ENCODE measurements around the gene ZBTB11.
A peak's percentile ranks its signal among the peaks of the same experiment; 100 is the strongest.
"Not testable (repeated sequence)": the region's sequence is repeated elsewhere in the genome, so short reads cannot be mapped to it uniquely, and the experiment has no call there.

The ZBTB11 gene, protein sequence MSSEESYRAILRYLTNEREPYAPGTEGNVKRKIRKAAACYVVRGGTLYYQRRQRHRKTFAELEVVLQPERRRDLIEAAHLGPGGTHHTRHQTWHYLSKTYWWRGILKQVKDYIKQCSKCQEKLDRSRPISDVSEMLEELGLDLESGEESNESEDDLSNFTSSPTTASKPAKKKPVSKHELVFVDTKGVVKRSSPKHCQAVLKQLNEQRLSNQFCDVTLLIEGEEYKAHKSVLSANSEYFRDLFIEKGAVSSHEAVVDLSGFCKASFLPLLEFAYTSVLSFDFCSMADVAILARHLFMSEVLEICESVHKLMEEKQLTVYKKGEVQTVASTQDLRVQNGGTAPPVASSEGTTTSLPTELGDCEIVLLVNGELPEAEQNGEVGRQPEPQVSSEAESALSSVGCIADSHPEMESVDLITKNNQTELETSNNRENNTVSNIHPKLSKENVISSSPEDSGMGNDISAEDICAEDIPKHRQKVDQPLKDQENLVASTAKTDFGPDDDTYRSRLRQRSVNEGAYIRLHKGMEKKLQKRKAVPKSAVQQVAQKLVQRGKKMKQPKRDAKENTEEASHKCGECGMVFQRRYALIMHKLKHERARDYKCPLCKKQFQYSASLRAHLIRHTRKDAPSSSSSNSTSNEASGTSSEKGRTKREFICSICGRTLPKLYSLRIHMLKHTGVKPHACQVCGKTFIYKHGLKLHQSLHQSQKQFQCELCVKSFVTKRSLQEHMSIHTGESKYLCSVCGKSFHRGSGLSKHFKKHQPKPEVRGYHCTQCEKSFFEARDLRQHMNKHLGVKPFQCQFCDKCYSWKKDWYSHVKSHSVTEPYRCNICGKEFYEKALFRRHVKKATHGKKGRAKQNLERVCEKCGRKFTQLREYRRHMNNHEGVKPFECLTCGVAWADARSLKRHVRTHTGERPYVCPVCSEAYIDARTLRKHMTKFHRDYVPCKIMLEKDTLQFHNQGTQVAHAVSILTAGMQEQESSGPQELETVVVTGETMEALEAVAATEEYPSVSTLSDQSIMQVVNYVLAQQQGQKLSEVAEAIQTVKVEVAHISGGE

DNA sequence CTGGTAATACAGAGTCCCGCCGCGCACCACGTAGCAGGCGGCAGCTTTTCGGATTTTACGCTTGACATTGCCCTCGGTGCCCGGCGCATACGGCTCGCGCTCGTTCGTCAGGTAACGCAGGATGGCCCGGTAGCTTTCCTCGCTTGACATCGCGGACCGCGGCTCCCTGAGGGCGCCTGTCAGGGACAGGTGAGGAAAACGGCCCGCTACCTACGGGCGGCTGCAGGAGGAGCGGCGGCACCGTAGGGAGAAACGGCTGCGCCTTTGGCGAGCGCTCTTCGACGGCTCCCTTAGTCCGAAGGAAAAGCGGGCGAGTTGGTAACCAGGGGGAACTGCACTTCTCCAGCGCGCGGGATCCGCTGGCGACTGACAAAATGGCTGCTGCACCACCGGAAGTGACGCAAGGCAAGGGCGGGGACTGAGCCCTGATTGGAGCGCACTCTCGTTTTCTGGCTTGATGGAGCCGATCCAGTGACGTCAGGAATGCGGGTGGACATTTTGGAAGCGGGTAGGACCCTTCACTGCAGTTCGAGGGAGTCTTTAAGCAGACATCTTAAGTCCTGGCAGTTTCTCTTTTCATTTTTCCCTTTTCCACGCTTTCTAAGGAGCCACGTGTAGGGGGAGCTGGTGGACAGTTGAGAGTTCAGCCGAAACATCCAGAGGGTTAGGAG lies at the start of gene ZBTB11:
ZBTB11 (minus strand) TSS at position 368 of the 671 bp plus-strand sequence; CDS start at position 150, 218 bp downstream.
- no peak for DNase-seq

DNA sequence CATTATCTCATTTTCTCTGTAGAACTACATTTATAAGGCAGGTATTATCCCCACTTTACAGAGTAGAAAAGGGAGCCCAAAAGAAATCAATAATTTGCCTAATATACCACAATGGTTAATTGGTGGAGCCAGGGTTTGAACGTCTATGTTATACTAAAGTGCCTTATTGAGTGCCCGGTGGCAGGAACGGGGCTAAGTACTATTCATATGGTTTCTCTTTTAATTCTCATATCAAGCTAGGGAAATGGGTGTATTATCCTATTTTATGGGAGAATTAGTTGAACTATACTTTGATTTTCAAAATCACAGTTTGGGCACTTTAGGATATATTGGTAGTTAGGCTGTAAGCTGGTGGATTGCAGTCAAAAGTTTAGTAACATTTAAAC lies 49.0 kb upstream of the ZBTB11 start:
- no peak for DNase-seq

DNA sequence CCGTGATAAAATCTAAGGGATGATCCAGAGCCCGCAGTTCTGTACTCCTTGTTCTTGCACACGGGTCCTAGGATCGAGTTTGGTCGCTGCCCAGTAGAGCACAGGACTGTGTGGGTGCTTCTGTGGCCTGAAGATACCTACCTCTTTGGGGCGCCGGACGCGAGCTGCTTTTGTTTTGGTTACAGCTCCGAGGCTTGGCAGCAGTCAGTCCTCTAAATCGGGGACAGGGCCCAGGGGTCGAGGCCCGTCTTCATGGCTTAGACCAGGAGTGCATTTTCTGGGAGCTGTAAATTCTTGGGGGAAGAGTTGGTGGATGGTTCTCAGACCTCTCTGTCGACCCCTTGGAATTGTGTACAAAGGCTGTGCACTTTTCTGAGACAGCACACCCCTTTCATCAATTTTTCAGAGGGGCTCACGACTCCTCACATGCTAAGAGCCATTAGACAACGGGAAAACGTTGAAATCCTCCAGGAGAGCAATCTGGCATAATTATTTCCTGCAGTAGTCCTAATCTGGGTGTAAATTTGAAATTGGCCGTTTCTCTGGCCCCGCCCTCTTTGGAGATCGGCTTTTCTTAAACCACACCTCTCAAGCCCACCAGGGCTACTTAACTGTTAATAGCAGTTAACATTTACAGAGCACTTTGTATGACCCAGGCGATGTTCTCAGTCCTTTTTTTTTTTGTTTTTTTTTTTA lies 48.4 kb upstream of the ZBTB11 start:
- peak in 1 of 2 donors; percentile 41 for DNase-seq

DNA sequence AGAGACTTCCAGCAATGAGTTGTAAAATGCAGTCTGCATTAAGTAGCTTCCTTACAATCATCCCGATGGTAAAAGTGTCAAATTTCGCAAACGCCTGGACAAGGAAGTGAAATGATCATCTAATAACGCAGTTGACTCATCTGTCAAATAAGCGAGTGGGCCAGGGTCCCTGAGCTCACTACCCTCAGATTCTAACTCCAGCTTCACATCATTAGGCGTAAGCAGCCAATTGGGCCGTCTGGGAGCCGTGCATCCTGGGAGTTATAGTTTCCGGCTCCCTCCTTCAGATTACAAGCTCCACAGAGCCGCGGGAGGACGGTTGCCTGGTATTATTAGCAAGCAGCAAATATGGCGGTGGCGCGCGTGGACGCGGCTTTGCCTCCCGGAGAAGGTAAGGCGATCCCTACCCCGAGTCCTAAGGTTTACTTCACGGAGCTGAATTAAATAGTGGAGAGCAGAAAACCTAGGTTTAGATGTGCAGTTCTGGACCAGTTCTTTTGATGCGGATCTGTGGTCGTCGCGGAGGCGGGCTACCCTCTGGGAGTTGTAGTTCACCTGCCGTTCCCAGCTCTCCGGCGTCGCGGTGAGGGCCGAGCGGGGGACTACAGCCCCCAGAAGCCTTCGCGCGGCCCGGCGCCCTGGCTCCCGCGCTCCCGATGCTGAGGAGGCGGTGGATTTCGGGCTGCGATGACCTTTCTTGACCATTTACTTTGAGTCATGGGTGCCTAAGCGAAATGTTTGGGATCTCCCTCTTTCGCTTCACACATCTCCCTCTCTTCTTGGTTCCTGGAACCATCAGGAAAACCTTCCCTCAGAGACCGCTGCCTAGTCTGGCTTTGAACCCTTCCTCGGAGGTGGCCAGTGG lies 47.6 kb upstream of the ZBTB11 start, which contains the start of gene CEP97:
CEP97 (plus strand) TSS at position 286 of the 865 bp plus-strand sequence; CDS start at position 349, 63 bp downstream.
- peak; percentile 95 to 98 for DNase-seq

DNA sequence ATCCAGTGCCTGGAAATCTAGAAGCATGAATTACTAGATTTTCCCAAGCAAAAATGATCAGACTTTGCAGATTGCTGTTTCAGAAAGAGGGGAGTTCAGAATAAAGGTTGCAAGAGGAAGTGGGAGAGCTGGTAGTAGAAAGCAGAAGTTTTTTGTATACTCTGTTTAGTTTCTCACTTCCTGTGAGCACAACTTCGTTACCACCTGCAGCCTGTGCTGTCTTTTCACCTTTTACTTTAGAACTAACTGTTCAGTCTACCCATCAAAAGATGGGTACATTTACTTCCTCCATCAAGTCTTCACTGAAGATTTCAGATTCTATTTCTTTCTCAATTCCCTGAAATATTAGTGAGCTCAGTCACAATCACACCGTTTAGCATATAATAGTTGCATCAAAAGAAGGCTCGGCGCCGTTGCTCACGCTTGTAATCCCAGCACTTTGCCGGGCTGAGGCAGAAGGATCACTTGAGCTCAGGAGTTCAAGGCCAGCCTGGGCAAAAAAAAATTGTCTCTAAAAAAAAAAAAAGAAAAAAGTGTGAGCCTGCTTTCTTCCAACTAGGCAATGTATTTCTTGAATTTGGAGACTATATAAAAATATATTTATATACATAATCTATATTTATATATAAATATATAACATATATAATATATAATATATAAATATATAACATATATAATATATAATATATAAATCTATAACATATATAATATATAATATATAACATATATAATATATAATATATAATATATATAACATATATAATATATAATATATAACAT lies 45.7 kb upstream of the ZBTB11 start:
- no peak for DNase-seq

DNA sequence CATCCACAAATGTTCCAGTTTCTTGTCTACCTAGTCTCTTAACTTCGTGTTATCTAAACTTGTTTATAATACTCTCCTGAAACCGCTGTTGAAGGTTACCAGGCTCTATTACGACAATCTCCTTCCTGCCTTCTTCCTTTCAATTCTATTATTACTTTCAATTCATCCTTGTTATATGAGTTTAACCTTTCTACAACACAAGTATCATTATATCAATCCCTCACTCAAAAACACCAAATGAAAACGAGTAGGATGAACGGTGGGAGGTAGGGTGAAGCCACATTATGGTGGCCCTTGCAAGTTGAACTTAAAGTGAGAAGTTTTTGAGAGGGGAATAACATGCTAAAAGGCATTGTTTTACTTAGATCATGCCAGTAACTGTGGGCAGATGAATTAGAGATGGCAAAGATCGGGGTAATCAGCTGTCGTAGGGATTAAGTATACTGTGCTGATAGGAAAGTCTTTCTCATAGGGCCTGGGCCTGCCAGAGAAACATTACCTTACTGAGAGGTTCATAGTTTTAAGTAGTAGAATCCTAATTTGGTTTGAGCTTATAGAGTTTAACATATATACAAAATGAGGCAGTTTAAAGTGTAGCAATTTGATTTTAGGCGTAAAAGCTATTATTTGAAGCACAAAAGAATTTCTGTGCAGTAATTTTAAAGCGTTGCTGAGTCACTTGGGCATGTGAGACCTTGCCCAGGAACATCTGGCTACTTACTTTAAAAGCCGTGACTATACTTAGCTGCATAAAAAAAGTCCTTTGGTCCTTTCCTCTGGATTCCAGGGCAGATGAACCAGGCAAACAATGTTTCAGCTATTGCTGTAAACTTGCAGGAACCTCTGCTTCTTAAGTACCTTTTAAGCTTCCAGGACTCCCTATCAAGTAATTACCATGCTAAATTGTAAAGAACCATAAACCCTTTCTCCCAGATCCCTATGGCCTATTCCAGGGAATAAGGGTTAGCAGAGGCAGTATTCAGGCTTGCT lies 44.2 kb upstream of the ZBTB11 start:
- no peak for DNase-seq

DNA sequence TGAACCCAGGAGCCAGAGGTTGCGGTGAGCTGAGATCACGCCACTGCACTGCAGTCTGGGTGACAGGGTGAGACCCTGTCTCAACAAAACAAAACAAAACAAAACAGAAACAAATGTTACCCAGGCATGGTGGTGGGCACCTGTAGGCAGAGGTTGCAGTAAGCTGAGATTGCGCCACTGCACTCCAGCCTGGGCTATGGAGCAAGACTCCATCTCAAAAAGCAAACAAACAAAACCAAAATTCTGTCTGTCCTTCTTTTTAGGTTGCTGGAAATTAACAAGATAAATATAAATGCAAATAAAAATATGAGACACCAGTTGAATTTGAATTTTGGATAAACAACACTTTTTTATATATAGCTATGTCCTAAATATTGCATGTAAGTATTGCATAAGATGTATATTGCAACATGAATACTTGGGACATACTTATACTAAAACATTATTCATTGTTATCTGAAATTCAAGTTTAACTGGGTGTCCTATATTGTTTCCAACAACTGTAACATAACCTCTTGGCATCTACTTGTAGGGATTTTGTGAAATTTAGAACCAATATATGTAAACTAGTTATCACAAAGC lies 42.8 kb upstream of the ZBTB11 start:
- DNase-seq, result no peak

DNA sequence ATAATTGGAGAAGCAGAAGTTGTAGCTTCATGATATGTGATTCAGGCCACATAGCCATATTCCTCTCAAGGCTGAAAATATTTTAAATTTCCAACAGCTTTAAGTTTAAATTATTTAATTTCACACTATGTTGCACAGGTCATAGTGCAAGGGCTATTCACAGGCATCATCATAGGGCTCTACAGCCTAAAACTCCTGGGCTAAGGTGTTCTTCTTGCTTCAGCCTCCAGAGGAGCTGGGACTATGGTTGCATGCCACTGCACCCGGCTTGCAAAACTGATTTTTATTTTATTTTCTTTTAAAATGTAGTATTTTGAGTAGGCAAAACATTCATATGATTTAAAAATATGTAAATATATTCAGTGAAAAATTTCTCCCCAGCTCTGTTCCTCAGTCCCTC lies 41.5 kb upstream of the ZBTB11 start:
- DNase-seq, result no peak

DNA sequence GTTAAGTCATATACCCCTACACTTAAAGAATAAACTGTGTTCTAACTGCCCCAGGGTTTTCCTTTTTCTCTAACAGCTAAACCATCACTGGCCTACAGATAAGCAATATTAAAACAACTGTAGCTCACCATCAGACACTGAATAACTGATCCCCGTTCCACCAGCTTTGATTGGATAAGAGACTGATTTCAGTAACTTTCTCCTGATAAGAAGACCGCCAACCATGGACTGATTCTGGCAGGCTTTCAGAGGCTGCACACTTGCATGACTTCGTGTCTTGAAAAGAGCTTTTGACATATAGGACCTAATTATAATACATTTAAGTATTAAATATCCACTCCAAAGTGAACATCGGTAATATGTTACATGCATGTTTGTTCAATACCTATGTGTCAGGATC lies 32.2 kb upstream of the ZBTB11 start:
- DNase-seq, result no peak

DNA sequence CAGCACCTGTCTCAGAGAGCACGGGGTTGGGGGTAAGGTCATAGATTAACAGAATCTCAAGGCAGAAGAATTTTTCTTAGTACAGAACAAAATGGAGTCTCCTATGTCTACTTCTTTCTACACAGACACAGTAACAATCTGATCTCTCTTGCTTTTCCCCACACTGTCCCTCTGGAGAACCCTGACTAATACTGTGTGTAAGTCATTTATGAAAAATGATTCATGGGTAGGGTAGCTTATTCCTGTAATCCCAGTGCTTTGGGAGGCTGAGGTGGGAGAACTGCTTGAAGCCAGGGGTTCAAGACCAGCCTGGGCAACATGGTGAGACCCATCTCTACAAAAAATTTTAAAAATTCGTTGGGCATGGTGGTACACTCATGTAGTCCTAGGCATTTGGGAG lies 27.7 kb upstream of the ZBTB11 start:
- not testable (repeated sequence) for DNase-seq

DNA sequence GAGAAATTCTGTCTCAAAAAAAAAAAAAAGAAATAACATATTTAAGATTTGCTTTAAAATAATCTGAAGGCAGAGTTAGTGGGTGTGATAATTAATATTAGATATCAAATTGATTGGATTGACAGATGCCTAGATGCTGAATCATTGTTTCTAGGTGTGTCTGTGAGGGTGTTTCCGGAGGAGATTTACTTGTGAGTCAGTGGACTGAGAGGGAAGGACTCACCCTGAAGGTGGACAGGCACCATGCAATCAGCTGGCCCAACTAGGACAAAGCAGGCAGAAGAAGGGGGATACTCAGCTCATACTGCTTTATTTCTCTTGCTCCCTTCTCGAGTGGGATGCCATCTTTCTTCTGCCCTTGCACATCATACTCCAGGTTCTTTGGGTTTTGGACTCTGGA lies 26.2 kb upstream of the ZBTB11 start:
- no peak for DNase-seq

DNA sequence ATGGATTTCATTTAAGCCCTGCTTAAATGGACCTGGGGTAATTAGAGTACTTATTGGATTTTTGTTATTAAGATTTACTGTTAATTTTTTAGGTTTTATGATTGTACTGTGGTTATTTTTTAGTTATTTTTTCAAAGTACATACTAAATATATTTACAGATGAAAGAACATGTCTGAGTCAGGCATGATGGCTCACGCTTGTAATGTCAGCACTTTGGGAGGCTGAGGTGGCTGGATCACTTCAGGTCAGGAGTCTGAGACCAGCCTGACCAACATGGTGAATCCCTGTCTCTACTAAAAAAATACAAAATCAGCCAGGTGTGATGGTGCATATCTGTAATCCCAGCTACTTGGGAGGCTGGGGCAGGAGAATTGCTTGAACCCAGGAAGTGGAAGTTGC lies 25.8 kb upstream of the ZBTB11 start:
- no peak for DNase-seq

DNA sequence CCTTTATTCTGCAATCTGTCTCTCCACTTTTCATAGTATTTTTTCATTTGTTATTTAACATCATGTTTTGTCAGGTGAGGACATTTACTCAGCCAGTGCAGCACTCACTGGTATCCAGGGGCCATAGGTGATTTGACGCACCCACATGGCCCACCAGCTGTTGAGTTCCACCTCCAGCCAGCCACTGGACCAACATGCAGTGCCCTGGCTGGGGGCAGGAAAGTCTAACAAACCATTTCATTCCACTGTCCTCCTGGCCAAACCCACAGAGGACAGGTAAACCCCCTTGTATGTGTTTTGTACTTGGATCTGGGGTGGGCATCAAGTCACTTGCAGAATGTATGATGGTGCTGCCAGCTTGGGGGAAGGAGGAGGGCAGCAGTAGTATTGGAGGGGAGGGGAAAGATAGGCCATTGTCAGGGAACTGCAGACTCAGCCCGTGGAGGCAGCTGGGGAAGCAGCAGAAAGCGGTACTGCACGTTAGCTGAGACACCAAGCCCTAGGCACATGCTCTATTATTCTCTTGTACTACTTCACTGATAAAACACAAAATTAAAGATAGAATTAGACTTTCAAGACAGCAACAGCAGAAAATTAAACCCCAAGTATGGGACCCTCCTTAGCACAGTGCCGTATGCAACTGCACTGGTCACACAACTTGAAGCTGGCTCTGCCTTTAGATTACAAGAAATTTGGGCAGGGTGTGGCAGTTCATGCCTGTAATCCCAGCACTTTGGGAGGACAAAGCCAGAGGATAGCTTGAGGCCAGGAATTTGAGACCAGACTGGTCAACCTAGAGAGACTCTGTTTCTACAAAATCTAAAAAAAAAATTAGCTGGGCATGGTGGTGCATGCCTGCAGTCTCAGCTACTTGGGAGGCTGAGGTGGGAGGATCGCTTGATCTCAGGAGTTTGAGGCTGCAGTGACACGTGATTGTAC lies 25.0 kb upstream of the ZBTB11 start:
- no peak for DNase-seq

DNA sequence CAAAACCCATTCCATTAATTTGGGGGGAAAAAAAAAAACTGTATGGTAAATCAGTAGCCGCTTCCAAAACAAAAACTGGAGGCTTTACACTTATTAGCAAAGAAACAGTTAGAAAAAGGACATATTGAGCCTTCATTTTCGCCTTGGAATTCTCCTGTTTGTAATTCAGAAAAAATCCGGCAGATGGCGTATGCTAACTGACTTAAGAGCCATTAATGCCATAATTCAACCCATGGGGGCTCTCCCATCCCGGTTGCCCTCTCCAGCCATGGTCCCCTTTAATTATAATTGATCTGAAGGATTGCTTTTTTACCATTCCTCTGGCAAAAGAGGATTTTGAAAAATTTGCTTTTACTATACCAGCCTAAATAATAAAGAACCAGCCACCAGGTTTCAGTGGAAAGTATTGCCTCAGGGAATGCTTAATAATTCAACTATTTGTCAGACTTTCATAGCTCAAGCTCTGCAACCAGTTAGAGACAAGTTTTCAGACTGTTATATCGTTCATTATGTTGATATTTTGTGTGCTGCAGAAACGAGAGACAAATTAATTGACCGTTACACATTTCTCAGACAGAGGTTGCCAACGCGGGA lies 18.9 kb upstream of the ZBTB11 start:
- DNase-seq, result no peak

DNA sequence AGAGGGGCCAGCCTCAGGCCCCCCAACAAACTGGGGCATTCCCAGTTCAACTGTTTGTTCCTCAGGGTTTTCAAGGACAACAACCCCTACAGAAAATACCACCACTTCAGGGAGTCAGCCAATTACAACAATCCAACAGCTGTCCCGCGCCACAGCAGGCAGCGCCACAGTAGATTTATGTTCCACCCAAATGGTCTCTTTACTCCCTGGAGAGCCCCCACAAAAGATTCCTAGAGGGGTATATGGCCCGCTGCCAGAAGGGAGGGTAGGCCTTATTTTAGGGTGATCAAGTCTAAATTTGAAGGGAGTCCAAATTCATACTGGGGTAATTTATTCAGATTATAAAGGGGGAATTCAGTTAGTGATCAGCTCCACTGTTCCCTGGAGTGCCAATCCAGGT lies 17.9 kb upstream of the ZBTB11 start:
- not testable (repeated sequence) for DNase-seq

DNA sequence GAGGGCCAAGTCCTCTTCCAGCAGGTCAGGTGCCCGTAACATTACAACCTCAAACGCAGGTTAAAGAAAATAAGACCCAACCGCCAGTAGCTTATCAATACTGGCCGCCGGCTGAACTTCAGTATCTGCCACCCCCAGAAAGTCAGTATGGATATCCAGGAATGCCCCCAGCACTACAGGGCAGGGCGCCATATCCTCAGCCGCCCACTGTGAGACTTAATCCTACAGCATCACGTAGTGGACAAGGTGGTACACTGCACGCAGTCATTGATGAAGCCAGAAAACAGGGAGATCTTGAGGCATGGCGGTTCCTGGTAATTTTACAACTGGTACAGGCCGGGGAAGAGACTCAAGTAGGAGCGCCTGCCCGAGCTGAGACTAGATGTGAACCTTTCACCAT lies 16.6 kb upstream of the ZBTB11 start:
- DNase-seq, result not testable (repeated sequence)

Data from hippocampal formation (tissue), 2 donors.